NCI-H2196 treated with DMSO at 0.1 percent for 48 hours (cell line): Measurements from ENCODE around the gene STK4.

Experiments
- DNase-seq: peaks from one replicate; lab custom pipeline; 2025; ENCODE audit not compliant: unreplicated experiment; lab: John Stamatoyannopoulos, UW

Gene STK4

GRCh38 chr20:44966030-44966961, at the start of gene STK4:
Gene STK4, plus strand, starts transcription at chr20:44966512. Its CDS starts 57 bp downstream, at chr20:44966569.
- DNase-seq: peak; percentile 83

GRCh38 chr20:44916586-44916985, 49.7 kb upstream of the STK4 start:
- DNase-seq: no peak

- no peak for DNase-seq
These were observed 48.9 kb upstream of the STK4 start for GRCh38 chr20:44917399-44917798.

- no peak for DNase-seq
These were observed 48.0 kb upstream of the STK4 start for GRCh38 chr20:44918342-44918741.

- DNase-seq: no peak
These were observed 47.6 kb upstream of the STK4 start for GRCh38 chr20:44918761-44919160.

GRCh38 chr20:44921447-44921846, 44.9 kb upstream of the STK4 start:
- no peak for DNase-seq

GRCh38 chr20:44924541-44924940, 41.8 kb upstream of the STK4 start:
- no peak for DNase-seq

GRCh38 chr20:44928595-44928994, 37.7 kb upstream of the STK4 start:
- DNase-seq: no peak

- DNase-seq: no peak
These were observed 35.7 kb upstream of the STK4 start for GRCh38 chr20:44930517-44931168.

- no peak for DNase-seq
These were observed 34.4 kb upstream of the STK4 start for GRCh38 chr20:44931911-44932310.

- DNase-seq: no peak
These were observed 33.4 kb upstream of the STK4 start for GRCh38 chr20:44932916-44933315.

- DNase-seq: no peak
These were observed 29.8 kb upstream of the STK4 start for GRCh38 chr20:44936510-44936909.

GRCh38 chr20:44938637-44939036, 27.7 kb upstream of the STK4 start:
- no peak for DNase-seq

GRCh38 chr20:44941120-44941691, 25.1 kb upstream of the STK4 start:
- DNase-seq: no peak

GRCh38 chr20:44942264-44942973, 23.9 kb upstream of the STK4 start:
- no peak for DNase-seq

GRCh38 chr20:44943828-44944227, 22.5 kb upstream of the STK4 start:
- no peak for DNase-seq

GRCh38 chr20:44945261-44945660, 21.1 kb upstream of the STK4 start:
- DNase-seq: no peak

- DNase-seq: no peak
These were observed 19.9 kb upstream of the STK4 start for GRCh38 chr20:44946271-44946852.

GRCh38 chr20:44948107-44948506, 18.2 kb upstream of the STK4 start:
- no peak for DNase-seq

- DNase-seq: no peak
These were observed 17.8 kb upstream of the STK4 start for GRCh38 chr20:44948513-44948912.

GRCh38 chr20:44950368-44950767, 15.9 kb upstream of the STK4 start:
- no peak for DNase-seq
